ENCODE results near the gene NGEF.

DNA sequence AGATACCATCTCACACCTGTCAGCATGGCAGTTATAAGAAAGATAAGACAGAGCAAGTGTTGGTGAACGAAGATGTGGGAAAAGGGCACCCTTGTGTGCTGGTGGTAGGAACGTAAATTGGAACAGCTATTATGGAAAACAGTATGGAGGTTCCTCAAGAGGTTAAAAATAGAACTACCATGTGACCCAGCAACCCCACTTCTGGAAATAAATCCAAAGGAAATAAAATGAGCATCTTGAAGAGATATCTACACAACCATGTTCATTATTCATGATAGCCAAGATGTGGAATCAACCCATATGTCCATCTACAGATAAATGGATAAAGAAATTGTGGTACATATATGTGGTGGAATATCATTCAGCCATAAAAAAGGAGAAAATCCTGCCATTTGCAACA lies 26.9 kb downstream of the NGEF start:
- TF ChIP-seq REST (IDR thresholded peaks at IDR 0.05; ENCODE audit: insufficient replicate concordance, low read depth) = no peak
- TF ChIP-seq CTCF (IDR thresholded peaks at IDR 0.05; ENCODE audit: insufficient read depth, low read length) = no peak
- TF ChIP-seq SPI1 (IDR thresholded peaks at IDR 0.05; ENCODE audit: borderline replicate concordance, low read depth) = no peak
- TF ChIP-seq POLR2AphosphoS5 (IDR thresholded peaks at IDR 0.05; ENCODE audit: low read depth) = no peak
- TF ChIP-seq GABPA (IDR thresholded peaks at IDR 0.05; ENCODE audit: low read depth) = no peak
